Stimulated activated CD4-positive, alpha-beta T cell treated with anti-CD3 and anti-CD28 coated beads, Interleukin-2, amount 100 ng/mL, for 48 hours (primary cell): ENCODE results near the gene CR1L.
"Not testable (repeated sequence)": the region's sequence is repeated elsewhere in the genome, so short reads cannot be mapped to it uniquely, and the experiment has no call there.

Experiments
- DNase-seq, 2 donors: peaks; one replicate each; pipeline ENCODE4 v3.0.0-alpha.2; 2020

CR1L gene

DNA sequence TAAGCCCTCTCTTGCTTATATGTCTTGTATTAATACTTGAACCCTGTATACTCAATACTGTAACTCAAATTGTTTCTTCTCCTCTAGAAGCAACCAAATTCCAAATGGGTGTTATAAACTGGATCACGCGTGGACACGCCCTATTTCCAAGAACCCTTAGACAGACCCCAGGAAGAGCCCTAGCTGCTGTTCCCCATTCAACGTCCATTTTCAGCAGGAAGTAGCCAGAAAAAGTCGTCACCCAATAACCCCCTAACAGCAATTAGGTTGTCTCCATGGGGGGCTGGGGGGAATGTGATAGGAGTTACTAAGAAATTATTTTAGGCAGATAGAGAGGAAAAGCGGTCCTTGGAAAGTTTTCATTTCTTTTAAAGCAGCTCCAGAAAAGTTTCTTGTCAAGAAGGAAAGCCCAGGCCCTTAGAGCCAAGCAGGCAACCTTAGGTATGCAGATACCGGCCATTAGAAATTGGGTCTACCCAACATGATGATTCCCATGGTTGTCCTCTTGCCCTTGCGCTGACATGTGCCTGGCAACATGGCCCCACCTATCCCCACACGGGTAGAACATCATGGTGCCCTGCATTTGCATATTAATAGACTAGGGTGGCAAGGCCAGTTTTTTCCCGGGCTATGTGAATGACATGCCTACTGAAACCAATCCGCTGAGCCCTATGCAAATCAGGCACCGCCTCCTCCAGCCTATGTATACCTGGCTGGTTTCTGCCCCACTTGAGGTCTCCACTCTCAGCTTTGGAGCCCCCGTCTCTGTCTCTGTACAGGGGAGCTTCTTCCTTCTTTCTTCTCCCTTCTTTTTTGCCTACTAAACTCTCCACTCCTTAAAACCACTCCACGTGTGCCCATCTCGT, 102.9 kb downstream of the CR1L start:
- DNase-seq = no peak

DNA sequence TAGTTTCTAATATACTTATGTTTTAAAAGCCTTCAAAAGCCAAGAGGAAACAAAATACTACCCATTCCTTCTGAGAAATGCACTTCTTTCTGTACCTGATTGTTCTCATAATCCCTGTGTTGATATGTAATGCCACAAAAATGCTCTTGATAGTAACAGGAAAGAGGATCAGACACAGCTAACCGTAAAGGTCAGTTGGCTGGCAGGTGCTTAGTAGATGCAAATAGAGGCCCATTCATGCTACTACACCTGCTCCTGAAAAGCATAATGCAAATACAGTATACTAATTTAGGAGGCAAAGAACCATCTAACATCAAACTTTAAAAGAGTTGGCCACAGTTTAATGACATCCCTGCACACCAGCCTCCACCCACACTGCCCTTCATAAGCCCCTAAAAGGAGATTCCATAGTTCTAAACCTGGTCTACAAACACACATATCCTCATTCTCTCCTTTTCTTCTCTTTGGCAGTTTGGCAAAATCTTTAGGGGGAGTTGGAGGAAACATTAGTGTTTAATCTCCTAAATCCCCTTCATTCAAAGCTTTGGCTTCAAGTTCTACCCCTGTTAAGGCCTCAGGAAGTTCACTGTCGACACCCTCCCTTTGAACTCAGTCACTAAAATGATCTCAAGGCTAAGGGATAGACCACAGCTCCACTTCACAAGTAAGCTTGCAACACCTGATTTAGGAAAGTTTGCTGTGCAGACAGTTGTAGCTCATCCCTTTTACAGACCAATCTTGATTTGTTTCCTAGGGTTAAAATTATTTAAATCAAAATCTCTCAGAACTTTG, 104.0 kb downstream of the CR1L start:
- DNase-seq = no peak

GRCh38 chr1:207750631-207751305, 105.8 kb downstream of the CR1L start:
- no peak for DNase-seq

DNA sequence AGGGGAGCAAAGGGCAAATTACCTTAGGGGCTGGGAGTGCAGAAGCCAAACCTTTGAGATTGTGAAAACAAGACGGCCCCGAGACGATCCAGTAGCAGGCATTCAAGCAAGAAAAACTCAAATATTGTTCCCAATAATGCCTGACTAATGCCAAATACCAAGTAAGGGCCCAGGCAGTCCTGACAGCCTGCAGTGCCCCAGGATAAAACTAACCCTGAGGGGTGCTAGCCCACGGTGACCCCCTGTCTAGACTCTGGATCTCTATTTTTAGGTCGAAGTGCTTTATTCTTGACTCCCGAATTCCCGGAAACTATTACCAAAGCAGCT, 106.5 kb downstream of the CR1L start:
- not testable (repeated sequence) for DNase-seq

- peak; percentile 89 to 90 for DNase-seq
Observed at GRCh38 chr1:207751790-207752455, 107.0 kb downstream of the CR1L start, which contains the start of gene CD46. Gene CD46, plus strand, starts transcription at chr1:207752054. Its CDS starts 159 bp downstream, at chr1:207752213.

DNA sequence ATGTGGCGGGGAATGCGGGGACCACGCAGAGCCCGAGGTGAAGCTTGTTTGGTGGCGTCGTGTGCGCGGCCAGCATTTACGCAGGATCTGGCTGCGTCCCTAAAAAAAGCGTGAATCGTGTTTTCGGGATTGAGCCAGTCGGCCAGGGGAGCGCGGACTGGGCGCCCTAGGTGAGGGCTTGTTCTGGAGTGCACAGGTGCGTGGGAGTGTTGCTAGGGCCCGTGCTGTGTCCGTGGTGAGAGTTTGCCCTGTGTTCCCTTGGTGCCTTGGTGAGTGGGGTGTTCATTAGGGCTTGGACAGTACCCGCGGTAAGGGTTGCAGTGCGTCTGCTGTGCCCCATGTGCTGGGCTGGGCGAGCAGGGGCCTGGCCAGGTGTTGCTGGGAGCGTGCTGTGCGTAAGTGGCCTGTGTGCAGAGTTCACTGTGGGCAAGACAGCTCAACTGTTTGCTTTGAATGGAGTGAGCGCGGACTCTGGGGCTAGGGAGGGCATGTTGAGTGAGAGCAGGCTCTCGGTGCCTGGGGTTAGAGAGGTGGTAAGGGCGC, 107.6 kb downstream of the CR1L start:
- peak; percentile 12 to 25 for DNase-seq

GRCh38 chr1:207753611-207754010, 108.7 kb downstream of the CR1L start:
- DNase-seq = no peak

DNA sequence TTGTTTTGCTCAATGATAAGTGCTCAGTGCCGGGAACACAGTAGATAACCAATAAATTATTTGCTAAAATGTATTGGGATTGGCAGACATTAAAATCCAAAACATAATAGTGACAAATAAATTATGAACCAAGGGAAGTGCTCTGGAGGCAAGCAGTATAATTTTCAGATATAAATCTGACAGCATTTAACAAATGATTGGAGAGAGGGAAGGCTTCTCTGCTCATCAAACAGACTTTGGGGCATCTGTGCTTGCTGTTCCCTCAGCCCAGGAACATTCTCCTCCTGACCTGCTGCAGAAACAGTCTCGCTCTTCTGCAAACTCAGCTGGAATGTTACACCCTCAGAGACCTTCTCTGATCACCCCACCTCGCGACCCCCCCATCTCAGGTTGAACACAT, 109.1 kb downstream of the CR1L start:
- DNase-seq = no peak

GRCh38 chr1:207754974-207755700, 110.2 kb downstream of the CR1L start:
- DNase-seq = no peak

GRCh38 chr1:207755846-207756693, 111.1 kb downstream of the CR1L start:
- no peak for DNase-seq

GRCh38 chr1:207762622-207763021, 117.7 kb downstream of the CR1L start:
- no peak for DNase-seq

DNA sequence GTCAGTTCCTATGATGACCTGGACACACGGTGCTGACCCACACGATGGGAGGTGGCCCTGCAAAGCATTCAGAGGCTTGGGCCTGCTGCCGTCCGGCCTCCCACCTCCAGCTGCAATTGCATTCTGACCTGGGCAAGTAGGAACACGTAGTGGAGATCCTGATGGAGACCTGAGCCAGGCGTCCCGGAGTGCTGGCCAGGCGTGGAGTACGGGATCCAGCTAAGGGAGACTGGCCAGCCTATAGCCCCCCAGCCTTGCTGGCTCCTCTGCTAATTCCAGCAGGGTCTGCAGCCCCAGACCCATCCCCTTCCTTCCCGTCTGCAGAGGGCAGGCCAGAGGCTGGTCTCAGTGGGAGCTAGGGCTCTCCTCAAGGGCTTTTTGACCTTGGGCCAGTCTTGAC, 118.2 kb downstream of the CR1L start:
- DNase-seq = no peak

DNA sequence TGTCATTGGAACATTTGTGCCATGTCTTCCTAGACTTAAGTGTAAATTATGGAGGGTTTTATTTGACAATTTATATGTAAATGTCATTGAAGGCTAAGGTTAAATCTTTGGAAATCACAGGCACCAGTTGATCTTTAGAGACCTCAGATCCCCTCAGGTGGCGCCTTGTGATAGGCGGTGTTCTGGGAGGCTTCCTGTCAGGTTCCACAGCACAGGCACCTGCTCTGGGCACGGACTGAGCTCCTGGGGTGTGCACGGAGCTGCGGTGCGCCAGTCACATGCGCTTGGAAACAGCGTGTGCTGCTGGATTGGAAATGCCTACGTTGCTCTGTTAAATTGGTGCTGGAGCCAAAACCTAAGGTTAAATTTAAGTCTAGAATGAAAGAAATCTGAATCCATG, 119.0 kb downstream of the CR1L start:
- no peak for DNase-seq

DNA sequence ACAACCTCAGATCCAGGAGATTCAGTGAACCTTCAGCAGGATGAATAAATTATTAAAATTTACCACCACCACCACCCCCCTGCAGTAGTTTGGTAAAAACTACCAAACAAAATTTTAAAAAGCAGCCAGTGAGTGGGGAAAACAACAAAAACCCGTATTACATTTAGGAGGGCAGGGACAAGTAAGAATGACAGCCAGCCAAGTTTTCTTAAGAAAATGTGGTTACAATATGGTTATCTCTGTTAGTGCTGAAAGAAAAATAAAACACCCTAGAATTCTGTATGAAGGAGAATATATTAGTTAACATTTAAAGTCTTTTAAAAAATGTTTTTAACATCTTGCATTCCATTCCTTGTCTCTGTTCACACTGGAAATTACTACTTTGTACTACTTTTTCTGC, 121.6 kb downstream of the CR1L start:
- no peak for DNase-seq

DNA sequence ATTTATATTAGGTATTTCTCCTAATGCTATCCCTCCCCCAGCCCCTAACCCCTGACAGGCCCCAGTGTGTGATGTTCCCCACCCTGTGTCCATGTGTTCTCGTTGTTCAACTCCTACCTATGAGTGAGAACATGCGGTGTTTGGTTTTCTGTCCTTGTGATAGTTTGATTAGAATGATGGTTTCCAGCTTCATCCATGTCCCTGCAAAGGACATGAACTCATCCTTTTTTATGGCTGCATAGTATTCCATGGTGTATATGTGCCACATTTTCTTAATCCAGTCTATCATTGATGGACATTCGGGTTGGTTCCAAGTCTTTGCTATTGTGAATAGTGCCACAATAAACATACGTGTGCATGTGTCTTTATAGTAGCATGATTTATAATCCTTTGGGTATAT, 125.6 kb downstream of the CR1L start:
- DNase-seq = not testable (repeated sequence)
